Activated CD8-positive, alpha-beta memory T cell treated with anti-CD3 and anti-CD28 coated beads for 36 hours (primary cell): ENCODE measurements around the gene BTBD6. TPM values are rescaled to one million over a fixed set of nuclear protein-coding genes. Genes with fewer than 3 reads are reported as not detected.

Experiments used
- CTCF ChIA-PET: fragments of 350-600 bp; sonication (Branson Sonifier 250); formaldehyde crosslinking; loops from one replicate; lab custom pipeline; 2021; ENCODE audit warnings: antibody characterized with exemption; lab: Charles Lee
- POLR2A ChIA-PET: fragments of 350-600 bp; sonication (Branson Sonifier 250); formaldehyde crosslinking; loops from one replicate; lab custom pipeline; 2021; ENCODE audit warnings: antibody characterized with exemption; lab: Charles Lee
- total RNA-seq, 2 experiments: library from RNA; stranded (reverse); gene quantifications; one replicate each; pipeline ENCODE4 v1.2.3, GENCODE V29; 2021

The BTBD6 gene
- total RNA-seq, 2 experiments from 2014 or later, result 44.7 to 48.3 TPM

- ChIA-PET POLR2A (no interaction called here), CTCF (interaction anchor here (0.8 kb wide), 2 partner anchors 10 to 128 kb away, joined by 4 to 5 read pairs; no protein-coding TSS in a partner anchor)
These were observed 24.4 kb upstream of the BTBD6 start for GRCh38 chr14:105223770-105224544.

- ChIA-PET CTCF (interaction anchor here (0.8 kb wide), 1 partner anchor 127 kb away, joined by 5 read pairs; no protein-coding TSS in a partner anchor), POLR2A (no interaction called here)
These were observed 23.3 kb upstream of the BTBD6 start for GRCh38 chr14:105224845-105225570.

- ChIA-PET POLR2A (no interaction called here), CTCF (no interaction called here)
These were observed 22.1 kb upstream of the BTBD6 start for GRCh38 chr14:105226198-105226597.

- CTCF ChIA-PET, result no interaction called here
These were observed 21.0 kb upstream of the BTBD6 start for GRCh38 chr14:105227346-105227745.

GRCh38 chr14:105228562-105228961 lies 19.8 kb upstream of the BTBD6 start:
- POLR2A ChIA-PET, result no interaction called here
- CTCF ChIA-PET, result no interaction called here

More at GRCh38 chr14:105227346-105227745, 21.0 kb upstream of the BTBD6 start:
- POLR2A ChIA-PET, result no interaction called here

GRCh38 chr14:105229099-105229655 lies 19.2 kb upstream of the BTBD6 start:
- POLR2A ChIA-PET, result no interaction called here
- CTCF ChIA-PET, result no interaction called here

GRCh38 chr14:105240811-105241576 lies 7.3 kb upstream of the BTBD6 start:
- ChIA-PET CTCF (no interaction called here), POLR2A (no interaction called here)

- ChIA-PET POLR2A (no interaction called here), CTCF (no interaction called here)
These were observed 6.7 kb upstream of the BTBD6 start for GRCh38 chr14:105241641-105242040.

GRCh38 chr14:105244334-105244733 lies 4.0 kb upstream of the BTBD6 start:
- CTCF ChIA-PET, result no interaction called here

GRCh38 chr14:105247026-105247425 lies 1.3 kb upstream of the BTBD6 start:
- CTCF ChIA-PET, result interaction anchor here (1.3 kb wide), 1 partner anchor 54 kb away, joined by 3 read pairs; the partner anchor contains the start of gene BRF1
- POLR2A ChIA-PET, result no interaction called here

More at GRCh38 chr14:105244334-105244733, 4.0 kb upstream of the BTBD6 start:
- POLR2A ChIA-PET, result no interaction called here

- ChIA-PET CTCF (interaction anchor here (1.1 to 1.3 kb wide), 3 partner anchors 45 to 242 kb away, joined by 3 to 4 read pairs (median 3); partner anchors contain the start of gene BRF1), POLR2A (interaction anchor here (1.0 to 1.3 kb wide), 2 partner anchors 66 to 163 kb away, joined by 3 to 6 read pairs; partner anchors contain the start of gene PACS2)
These were observed 492 bp upstream of the BTBD6 start for GRCh38 chr14:105247715-105248367.

- ChIA-PET CTCF (interaction anchor here (0.8 kb wide), 2 partner anchors 10 to 51 kb away, joined by 3 read pairs; partner anchors contain the start of gene BRF1), POLR2A (interaction anchor here (1.0 to 1.4 kb wide), 3 partner anchors 50 to 65 kb away, joined by 5 to 6 read pairs (median 6); partner anchors contain the start of genes BRF1 and PACS2)
These were observed 1.1 kb downstream of the BTBD6 start for GRCh38 chr14:105249182-105250007.

- POLR2A ChIA-PET, result interaction anchor here (1.0 to 1.4 kb wide), 2 partner anchors 50 to 51 kb away, joined by 5 to 6 read pairs; partner anchors contain the start of gene BRF1
- CTCF ChIA-PET, result no interaction called here
These were observed 1.7 kb downstream of the BTBD6 start for GRCh38 chr14:105250008-105250366.

GRCh38 chr14:105250986-105251385 lies 2.7 kb downstream of the BTBD6 start:
- CTCF ChIA-PET, result no interaction called here
- POLR2A ChIA-PET, result no interaction called here

- POLR2A ChIA-PET, result no interaction called here
- CTCF ChIA-PET, result no interaction called here
These were observed 3.6 kb downstream of the BTBD6 start for GRCh38 chr14:105251920-105252319.

GRCh38 chr14:105252552-105253328 lies 4.4 kb downstream of the BTBD6 start:
- CTCF ChIA-PET, result no interaction called here
- POLR2A ChIA-PET, result no interaction called here

GRCh38 chr14:105253329-105253682 lies 5.0 kb downstream of the BTBD6 start:
- ChIA-PET CTCF (no interaction called here), POLR2A (no interaction called here)
